Fibroblast of mammary gland (primary cell): Measurements from ENCODE around the gene KCNMA1.

Experiments used
- DNase-seq: peaks from one replicate; pipeline ENCODE4 v3.0.0-alpha.2; 2010; ENCODE audit warnings: low read depth
- H3K4me3 ChIP-seq: 2 replicates; pipeline ENCODE4 v1.5.1; 2011; ENCODE audit warnings: low read depth, mild to moderate bottlenecking, low read length, moderate library complexity; ENCODE audit not compliant: control insufficient read depth
- TF ChIP-seq, protein P1 (sequence below): conservative IDR thresholded peaks from 2 replicates; pipeline ENCODE4 v1.5.1; 2011; ENCODE audit warnings: low read depth, low read length, inconsistent platforms; ENCODE audit not compliant: control insufficient read depth, insufficient read depth

Gene KCNMA1

DNA sequence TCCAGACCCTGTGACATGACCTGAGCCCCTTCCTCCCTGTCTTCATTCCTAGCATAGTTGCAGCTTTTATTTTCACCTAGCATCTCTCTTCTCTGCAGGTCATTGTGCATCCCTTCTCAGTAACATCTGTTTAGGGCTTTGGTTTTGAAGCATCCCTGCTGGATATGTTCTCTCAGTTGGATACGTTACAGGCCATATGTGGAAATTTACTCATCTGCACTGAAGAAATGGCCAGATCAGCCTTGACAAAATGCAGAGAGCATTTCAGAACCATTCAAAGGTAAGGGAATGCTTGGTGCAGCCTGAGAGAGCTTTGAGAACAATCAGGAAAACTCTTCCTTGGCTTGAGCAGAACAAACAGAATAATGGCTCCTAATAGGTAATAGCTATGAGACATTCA lies 647.0 kb downstream of the KCNMA1 start:
- DNase-seq, result no peak
- no peak overlapping the region for H3K4me3 ChIP-seq
- TF ChIP-seq, protein P1, sequence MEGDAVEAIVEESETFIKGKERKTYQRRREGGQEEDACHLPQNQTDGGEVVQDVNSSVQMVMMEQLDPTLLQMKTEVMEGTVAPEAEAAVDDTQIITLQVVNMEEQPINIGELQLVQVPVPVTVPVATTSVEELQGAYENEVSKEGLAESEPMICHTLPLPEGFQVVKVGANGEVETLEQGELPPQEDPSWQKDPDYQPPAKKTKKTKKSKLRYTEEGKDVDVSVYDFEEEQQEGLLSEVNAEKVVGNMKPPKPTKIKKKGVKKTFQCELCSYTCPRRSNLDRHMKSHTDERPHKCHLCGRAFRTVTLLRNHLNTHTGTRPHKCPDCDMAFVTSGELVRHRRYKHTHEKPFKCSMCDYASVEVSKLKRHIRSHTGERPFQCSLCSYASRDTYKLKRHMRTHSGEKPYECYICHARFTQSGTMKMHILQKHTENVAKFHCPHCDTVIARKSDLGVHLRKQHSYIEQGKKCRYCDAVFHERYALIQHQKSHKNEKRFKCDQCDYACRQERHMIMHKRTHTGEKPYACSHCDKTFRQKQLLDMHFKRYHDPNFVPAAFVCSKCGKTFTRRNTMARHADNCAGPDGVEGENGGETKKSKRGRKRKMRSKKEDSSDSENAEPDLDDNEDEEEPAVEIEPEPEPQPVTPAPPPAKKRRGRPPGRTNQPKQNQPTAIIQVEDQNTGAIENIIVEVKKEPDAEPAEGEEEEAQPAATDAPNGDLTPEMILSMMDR, result no peak

DNA sequence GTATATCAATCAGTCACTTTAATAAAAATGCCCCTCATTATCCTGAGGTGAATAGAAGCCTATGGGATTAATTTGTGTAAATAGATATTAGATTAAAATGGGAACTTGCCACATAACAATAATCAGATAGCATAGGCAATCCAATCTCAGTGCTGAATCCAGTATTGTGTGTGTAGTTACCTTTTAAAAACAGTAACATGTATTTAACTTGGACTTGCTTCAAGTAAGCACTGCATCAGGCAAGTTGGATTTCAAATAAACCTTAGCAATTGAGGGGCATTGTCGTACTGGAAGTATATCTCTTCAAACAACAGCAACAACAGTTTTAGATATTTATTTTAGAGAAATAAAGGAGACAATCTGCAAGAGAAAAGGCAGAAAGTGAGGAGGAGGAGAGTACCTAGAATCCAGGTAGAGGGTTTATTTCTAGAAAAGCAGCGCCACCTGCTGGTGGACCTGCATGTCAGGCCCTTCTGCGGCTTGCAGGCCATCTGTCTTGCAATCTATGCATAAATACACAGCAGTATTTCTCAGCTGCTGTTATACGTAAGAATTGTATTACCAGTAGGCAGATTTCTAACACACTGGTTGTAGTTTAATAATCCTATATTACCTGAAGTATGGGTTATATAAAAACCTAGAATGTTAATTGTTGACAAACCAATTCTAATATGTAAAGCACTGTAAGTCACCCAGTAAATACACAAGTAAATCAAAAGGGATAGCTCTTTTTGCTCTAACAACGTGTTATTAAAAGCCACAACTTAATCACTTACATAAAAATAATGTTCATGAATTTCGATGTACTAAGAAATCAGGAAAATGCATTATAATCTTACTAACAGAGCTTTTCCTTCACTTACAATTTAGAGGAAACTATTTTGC lies 652.8 kb downstream of the KCNMA1 start:
- TF ChIP-seq, protein P1, result peak; percentile 95
- DNase-seq, result peak; percentile 73
- H3K4me3 ChIP-seq, result no peak overlapping the region

DNA sequence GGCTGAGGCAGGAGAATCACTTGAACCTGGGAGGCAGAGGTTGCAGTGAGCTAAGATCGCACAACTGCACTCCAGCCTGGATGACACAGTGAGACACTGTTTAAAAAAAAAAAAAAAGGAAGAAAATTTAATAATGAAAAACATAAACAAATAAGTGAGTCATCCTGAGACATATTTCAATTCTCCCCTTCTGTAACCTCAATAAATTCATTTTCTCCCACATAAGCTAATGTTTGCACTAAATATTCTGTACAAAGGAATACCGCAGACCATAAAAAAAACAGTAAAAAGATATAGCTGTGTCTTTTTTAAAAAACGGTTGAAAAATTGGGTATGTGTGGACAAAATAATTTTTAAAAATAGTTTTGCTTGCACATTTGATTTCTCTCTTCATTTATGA lies 654.0 kb downstream of the KCNMA1 start:
- no peak for DNase-seq
- TF ChIP-seq, protein P1, result no peak
- no peak overlapping the region for H3K4me3 ChIP-seq

DNA sequence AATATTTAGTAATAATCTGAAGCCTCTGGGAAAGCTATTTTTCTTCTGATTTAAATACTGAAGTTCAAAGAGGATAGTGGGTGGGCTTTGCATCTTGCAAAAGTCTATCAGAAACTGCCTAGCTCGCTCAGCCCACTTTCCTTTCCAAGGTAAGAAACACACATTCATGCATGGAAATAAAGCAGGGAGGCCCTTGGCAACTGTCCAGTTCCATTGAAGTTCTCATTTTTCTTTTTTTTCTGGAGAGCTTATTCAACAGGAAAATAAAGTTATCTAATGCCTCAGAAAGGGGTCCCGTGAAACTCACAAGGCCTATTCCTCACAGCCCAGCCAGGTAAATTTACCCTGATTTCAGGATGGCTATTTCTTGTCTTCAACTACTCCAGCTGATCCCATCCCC lies 654.9 kb downstream of the KCNMA1 start:
- TF ChIP-seq, protein P1, result no peak
- DNase-seq, result no peak

DNA sequence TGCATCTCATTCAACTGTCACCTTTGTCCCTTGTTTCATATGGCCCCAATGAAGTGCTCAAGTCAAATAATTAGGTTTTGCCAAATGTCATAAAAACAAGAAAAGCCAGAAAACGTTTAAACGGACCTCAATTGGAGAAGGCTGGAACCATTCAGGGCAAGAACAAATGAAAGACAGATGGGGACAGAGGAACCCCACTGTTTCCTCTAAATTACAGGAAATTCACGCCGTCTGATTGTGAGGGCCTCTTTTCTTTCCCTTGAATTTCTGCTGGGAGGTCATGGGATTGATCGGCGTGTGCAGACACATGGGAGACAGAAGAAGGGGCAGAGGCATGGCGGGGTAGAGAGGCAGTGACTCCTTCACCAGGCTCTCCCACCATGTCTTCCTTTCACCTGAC lies 656.4 kb downstream of the KCNMA1 start:
- DNase-seq, result no peak
- H3K4me3 ChIP-seq, result no peak overlapping the region
- TF ChIP-seq, protein P1, result no peak

More for the DNA sequence above, 654.9 kb downstream of the KCNMA1 start:
- H3K4me3 ChIP-seq, result no peak overlapping the region

DNA sequence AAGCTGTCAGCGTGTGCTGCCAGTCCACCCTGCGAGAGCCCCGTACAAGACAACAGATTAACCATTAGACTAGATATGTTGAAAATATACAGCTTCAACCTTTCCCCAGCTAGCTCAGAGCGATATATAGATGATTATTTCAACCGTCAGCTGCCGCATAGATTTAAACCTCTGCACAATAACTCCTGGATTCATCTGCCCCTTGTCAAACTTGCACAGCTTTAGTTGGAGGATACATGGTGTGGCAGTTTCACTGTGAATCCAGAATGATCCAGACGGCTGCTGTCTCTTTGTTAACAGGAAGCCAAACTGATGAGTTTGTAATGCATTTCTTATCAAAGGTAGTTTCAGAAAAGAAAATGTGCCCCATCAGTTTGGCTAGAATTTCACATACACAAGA lies 659.7 kb downstream of the KCNMA1 start:
- TF ChIP-seq, protein P1, result no peak
- DNase-seq, result no peak
- H3K4me3 ChIP-seq, result no peak overlapping the region
